Brain microvascular endothelial cell (primary cell): ENCODE measurements around the gene PUS1.
"Not testable (repeated sequence)": the region's sequence is repeated elsewhere in the genome, so short reads cannot be mapped to it uniquely, and the experiment has no call there.

Experiments used
- DNase-seq: peaks from one replicate; pipeline ENCODE4 v3.0.0-alpha.2; 2020
- H3K27ac ChIP-seq: fragments of 250-450 bp; sonication (Bioruptor Pico); 2 replicates; pipeline ENCODE4 v1.5.1; 2020; ENCODE audit warnings: mild to moderate bottlenecking, moderate library complexity
- H3K27me3 ChIP-seq: fragments of 250-450 bp; sonication (Bioruptor Pico); replicated peaks from 2 replicates; pipeline ENCODE4 v1.5.1; 2020; ENCODE audit warnings: mild to moderate bottlenecking
- H3K36me3 ChIP-seq: fragments of 250-450 bp; sonication (Bioruptor Pico); replicated peaks from 2 replicates; pipeline ENCODE4 v1.5.1; 2020; ENCODE audit warnings: mild to moderate bottlenecking
- H3K4me3 ChIP-seq: 2 replicates; pipeline ENCODE4 v1.5.1; 2011; ENCODE audit warnings: low read depth, mild to moderate bottlenecking, control low read depth, low read length, moderate library complexity
- CTCF ChIP-seq: IDR thresholded peaks from 2 replicates; pipeline ENCODE4 v1.5.1; 2011; ENCODE audit warnings: low read depth, mild to moderate bottlenecking, moderate library complexity, low read length, control low read depth, inconsistent platforms; ENCODE audit errors: missing control alignments
- in situ Hi-C: cut with HindIII; loops from 2 replicates; pipeline ENCODE4 v1.10.0; 2017; ENCODE audit warnings: low sequenced_read_pairs, low pct_ligation_motif_present

The PUS1 gene

DNA sequence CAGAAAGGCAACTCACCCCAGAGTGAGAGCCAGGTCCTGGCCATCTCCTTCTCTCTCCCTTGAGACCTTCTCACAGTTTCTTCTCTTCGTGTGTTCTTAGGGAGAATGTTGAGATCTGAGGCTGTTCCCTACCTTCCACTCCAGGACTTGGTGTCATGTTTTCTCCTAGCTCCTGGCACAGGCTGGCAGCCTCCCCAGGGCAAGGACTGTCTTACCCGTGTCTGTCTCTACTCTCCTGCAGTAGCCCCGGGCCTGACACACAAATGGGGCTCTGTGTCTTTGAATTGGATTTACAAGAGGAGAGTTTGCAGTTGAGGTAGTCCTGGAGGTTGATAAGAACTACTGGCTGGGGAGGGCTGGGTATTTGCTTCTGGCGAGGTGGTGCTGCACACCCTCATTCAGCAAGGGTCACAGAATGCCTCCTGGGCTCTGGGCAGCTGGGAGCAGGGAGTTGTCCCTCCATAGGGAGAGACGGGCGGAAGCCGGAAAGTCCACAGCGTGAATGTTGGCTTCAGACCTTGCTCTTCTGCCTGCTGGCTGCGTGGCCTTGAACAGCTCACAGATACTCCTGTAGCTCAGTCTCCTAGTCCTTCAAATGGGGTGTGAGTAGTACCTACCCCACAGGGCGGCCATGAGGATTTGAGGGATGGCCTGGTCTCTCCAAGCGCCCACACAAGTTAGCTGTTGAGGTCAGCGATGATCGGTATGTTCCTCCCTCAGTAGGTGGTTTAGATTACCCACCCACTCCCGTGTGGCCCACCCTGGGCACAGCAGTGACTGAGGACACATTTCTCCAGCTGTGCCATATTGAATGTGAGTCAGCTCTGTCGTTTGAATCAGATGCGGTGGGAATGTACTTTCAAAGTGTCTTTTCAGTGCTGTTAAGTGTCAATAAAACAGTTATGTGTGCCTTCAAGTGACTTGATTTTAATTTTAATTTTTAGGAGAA, 30.8 kb downstream of the PUS1 start:
- no peak for DNase-seq
- H3K27ac ChIP-seq = no peak overlapping the region
- H3K36me3 ChIP-seq = peaks cover 5% of the 10 kb centered on the region
- in situ Hi-C loops = no loop called here
- no peaks in the 10 kb centered on the region for H3K27me3 ChIP-seq
- no peak overlapping the region for H3K4me3 ChIP-seq
- no peak for TF ChIP-seq CTCF

- H3K27ac ChIP-seq, in situ Hi-C loops, DNase-seq: not testable (repeated sequence)
Measured at GRCh38 chr12:131960590-131961325, 31.7 kb downstream of the PUS1 start.

DNA sequence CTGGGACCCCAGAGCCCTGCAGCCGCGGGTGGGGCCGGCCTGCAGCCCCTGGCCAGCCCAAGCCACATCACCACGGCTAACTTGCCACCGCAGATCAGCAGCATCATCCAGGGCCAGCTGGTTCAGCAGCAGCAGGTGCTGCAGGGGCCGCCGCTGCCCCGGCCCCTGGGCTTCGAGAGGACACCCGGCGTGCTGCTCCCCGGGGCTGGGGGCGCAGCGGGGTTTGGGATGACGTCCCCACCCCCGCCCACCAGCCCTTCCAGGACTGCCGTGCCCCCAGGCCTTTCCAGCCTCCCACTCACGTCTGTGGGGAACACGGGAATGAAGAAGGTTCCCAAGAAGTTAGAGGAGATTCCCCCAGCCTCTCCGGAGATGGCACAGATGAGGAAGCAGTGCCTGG, 32.3 kb downstream of the PUS1 start:
- H3K36me3 ChIP-seq, H3K27me3 ChIP-seq, in situ Hi-C loops, DNase-seq, H3K27ac ChIP-seq, H3K4me3 ChIP-seq: not testable (repeated sequence)

More at GRCh38 chr12:131960590-131961325, 31.7 kb downstream of the PUS1 start:
- H3K4me3 ChIP-seq, H3K27me3 ChIP-seq, H3K36me3 ChIP-seq: not testable (repeated sequence)

GRCh38 chr12:131962069-131962468, 33.0 kb downstream of the PUS1 start:
- Histone ChIP-seq H3K27ac (no peak overlapping the region), H3K36me3 (peaks cover 5% of the 10 kb centered on the region), H3K4me3 (no peak overlapping the region), H3K27me3 (no peaks in the 10 kb centered on the region)
- TF ChIP-seq CTCF = no peak
- in situ Hi-C loops = no loop called here
- DNase-seq = no peak

DNA sequence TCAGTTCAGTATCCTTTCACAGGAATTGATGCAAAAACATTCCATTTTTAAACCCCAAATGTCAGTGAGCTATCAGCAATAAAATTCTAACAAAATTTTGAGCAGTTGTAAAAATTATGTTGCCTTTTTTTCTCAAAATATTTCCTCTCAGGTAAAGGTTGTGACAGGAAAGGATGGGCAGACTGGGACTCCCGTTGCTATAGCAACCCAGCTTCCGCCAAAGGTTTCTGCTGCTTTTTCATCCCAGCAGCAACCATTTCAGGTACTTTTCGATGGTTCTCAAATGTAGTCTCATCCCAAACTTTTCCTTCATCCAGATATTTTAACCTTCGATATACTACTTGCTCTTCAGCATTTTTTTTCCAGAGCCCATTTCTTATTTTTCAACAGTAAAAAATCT, 34.3 kb downstream of the PUS1 start:
- Histone ChIP-seq H3K27me3 (no peaks in the 10 kb centered on the region), H3K4me3 (no peak overlapping the region), H3K36me3 (peaks cover 5% of the 10 kb centered on the region), H3K27ac (no peak overlapping the region)
- DNase-seq = no peak
- no peak for TF ChIP-seq CTCF
- in situ Hi-C loops = no loop called here

DNA sequence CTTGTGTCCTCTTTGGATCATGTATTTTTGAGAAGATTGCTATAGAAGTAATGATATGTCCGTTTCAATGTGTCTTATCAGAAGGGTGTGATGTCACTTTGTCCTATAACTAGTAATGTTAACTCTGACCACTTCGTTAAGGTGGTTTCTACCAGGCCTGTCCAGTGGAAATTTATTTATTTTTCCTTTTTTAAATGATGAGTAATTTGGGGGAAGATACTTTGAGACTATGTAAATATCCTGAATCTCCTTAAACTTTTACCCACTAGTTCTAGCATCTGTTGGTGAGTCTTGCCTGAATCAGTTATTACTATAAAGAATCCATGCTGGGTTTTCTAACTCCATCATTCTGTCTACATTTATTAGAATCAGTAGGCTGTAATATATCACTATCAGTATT, 36.0 kb downstream of the PUS1 start:
- Histone ChIP-seq H3K27ac (no peak overlapping the region), H3K4me3 (no peak overlapping the region), H3K36me3 (peaks cover 5% of the 10 kb centered on the region), H3K27me3 (no peaks in the 10 kb centered on the region)
- no peak for DNase-seq
- in situ Hi-C loops = no loop called here
- TF ChIP-seq CTCF = no peak
